ENCODE measurements around the gene MLLT11.

DNA sequence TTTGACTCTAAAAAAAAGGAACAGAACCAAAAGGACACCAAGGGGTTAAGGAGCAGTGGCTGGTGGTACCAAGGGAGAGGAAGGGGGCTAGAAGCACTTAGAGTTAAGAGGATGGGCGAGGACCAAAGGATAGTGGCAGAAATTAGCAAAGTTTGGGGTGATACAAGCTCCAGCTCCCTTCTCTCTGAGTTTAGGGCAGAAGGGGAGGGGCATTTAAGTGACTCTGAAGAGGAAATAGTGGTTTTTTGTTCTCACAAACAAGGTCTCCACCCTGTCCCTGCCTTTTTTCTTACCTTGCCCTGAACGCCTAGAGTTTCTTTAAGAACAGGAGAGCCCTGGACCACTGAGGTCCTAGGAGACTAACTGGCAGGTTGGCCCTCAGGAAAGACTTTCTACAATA lies 4.0 kb upstream of the MLLT11 start:
- TF ChIP-seq, protein P1, sequence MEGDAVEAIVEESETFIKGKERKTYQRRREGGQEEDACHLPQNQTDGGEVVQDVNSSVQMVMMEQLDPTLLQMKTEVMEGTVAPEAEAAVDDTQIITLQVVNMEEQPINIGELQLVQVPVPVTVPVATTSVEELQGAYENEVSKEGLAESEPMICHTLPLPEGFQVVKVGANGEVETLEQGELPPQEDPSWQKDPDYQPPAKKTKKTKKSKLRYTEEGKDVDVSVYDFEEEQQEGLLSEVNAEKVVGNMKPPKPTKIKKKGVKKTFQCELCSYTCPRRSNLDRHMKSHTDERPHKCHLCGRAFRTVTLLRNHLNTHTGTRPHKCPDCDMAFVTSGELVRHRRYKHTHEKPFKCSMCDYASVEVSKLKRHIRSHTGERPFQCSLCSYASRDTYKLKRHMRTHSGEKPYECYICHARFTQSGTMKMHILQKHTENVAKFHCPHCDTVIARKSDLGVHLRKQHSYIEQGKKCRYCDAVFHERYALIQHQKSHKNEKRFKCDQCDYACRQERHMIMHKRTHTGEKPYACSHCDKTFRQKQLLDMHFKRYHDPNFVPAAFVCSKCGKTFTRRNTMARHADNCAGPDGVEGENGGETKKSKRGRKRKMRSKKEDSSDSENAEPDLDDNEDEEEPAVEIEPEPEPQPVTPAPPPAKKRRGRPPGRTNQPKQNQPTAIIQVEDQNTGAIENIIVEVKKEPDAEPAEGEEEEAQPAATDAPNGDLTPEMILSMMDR (IDR thresholded peaks at IDR 0.05), result no peak
- TF ChIP-seq POLR2A (IDR thresholded peaks at IDR 0.05), result no peak
- TF ChIP-seq EP300 (IDR thresholded peaks at IDR 0.05), result no peak
- no peak for TF ChIP-seq POLR2AphosphoS5 (IDR thresholded peaks at IDR 0.05)

All from suprapubic skin (tissue), 4 donors.